Esophagus squamous epithelium (tissue), 4 donors: ENCODE data around the gene GALNT13.
A peak's percentile ranks its signal among the peaks of the same experiment; 100 is the strongest.

Source experiments
- CTCF ChIP-seq, 6 experiments: fragments of 450-650 bp in 4 of 6; fragments of 200-600 bp in 2 of 6; sonication (generic) in 2 of 6; IDR thresholded peaks; one replicate each; pipeline ENCODE4 v1.5.1; 2016 to 2019; ENCODE audit warnings: antibody characterized with exemption in 6 of 6, mild to moderate bottlenecking in 4 of 6, moderate library complexity in 4 of 6
- POLR2A ChIP-seq, 4 donors: fragments of 450-650 bp; IDR thresholded peaks; one replicate each; pipeline ENCODE4 v1.6.1; 2017; ENCODE audit warnings: antibody characterized with exemption in 4 of 4, mild to moderate bottlenecking in 4 of 4, moderate library complexity in 3 of 4

DNA sequence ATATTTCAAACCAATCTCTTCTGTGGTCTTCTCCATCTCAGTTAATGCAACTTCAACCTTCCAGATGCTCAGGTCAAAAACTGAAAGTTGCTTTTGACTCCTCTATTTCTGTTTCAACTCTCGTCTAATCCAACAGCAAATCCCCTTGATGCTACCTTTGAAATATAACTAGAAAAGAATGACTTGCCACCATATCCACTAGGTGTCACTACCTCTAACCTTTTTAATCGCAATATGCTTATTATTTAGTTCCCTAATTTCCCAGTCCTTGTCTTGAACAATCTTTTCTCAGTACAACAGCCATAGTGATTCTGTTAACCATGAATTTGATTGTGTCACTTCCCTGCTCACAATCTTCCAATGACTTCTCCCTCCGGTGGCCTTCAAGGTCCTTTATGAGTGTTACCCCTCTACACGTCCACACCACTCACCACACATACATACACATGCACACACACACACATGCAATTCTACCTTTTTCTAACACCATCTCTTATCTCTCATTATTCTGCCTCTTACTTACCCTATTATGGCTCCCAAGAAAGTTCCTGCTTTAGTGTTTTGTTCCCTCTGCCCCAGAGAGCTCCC is 581.3 kb downstream of the GALNT13 start:
- TF ChIP-seq POLR2A (IDR thresholded peaks at IDR 0.05) (no peak), CTCF (IDR thresholded peaks at IDR 0.05) (peak in 1 of 6 experiments; percentile 6)
